Mucosa of descending colon (tissue), 3 donors: ENCODE data around the gene SLC27A1. TPM values are rescaled to one million over a fixed set of nuclear protein-coding genes. Genes with fewer than 3 reads are reported as not detected.
"Not testable (repeated sequence)": the region's sequence is repeated elsewhere in the genome, so short reads cannot be mapped to it uniquely, and the experiment has no call there.

Experiments used
- ATAC-seq: fragments of 200-7000 bp; cut with Tn5 transposase; one replicate; pipeline ENCODE4 v1.9.1; 2020; ENCODE audit warnings: mild to moderate bottlenecking, moderate library complexity
- DNase-seq, 3 donors: peaks; one replicate each; pipeline ENCODE4 v3.0.0-alpha.2; 2020
- H3K36me3 ChIP-seq: fragments of 200-600 bp; one replicate; pipeline ENCODE4 v1.8.0; 2021; ENCODE audit warnings: low read depth, mild to moderate bottlenecking
- H3K4me1 ChIP-seq: fragments of 200-600 bp; one replicate; pipeline ENCODE4 v1.8.0; 2021; ENCODE audit warnings: low read depth, mild to moderate bottlenecking
- H3K4me3 ChIP-seq: fragments of 200-600 bp; one replicate; pipeline ENCODE4 v1.8.0; 2021; ENCODE audit warnings: mild to moderate bottlenecking
- H3K9me3 ChIP-seq: fragments of 200-600 bp; one replicate; pipeline ENCODE4 v1.8.0; 2021; ENCODE audit warnings: mild to moderate bottlenecking
- intact Hi-C, 2 donors: fragments of 100-400 bp; cut with DNase I in 1 of 2; cut with micrococcal nuclease in 1 of 2; formaldehyde crosslinking; loops; one replicate each; pipeline versions ENCODE4 v1.11.0 to v1.11.1; 2022; cut with DNase I, micrococcal nuclease
- total RNA-seq, 3 donors: library from RNA; stranded (reverse); fragmentation: NEBNext Ultra II Directional in 2 of 3; extraction: Animal tissue kit (Norgen Biotek cat#: 25700) in 2 of 3; gene quantifications; one replicate each; pipeline versions ENCODE4 v1.2.1 to v1.2.4, GENCODE V29; 2021 to 2023
- TF ChIP-seq, protein P1 (sequence below): fragments of 200-600 bp; IDR thresholded peaks from one replicate; pipeline ENCODE4 v1.8.0; 2022; ENCODE audit warnings: antibody characterized with exemption, mild to moderate bottlenecking
- donor health status: DM: no; HTN: no; CAD: no; lungs with moderate emphysema.
- donor health status: DM: no; HTN: no; CAD: no.
- donor health status: DM: no; HTN: yes; CAD: no.

The SLC27A1 gene
- total RNA-seq, 3 donors from 2014 or later: 5.7 to 17.2 (median 6.2) TPM

DNA sequence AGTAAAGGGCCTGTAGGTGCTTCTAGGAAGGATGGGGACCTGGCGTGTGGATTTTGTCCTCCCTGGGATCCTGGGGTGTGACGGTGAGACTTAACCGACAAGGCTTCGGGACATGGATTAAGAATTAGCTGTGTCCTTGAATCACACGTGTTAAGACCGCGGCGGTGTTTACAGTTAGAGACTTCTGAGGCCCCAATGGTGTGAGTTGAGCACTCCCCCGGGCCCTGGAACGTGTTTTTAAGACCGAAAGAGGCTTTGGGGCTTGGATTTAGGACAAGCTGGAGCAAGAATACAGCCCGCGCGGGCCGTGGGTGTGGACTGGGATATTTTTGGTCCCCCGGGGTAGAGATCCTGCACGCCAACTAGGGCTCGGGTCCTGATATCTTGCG is 1.2 kb upstream of the SLC27A1 start:
- no peaks in the 10 kb centered on the region for H3K4me1 ChIP-seq
- intact Hi-C loops: loop anchor here in 1 of 2 donors (10.0 kb wide), 1 partner anchor 74 kb away; the partner anchor contains the start of gene CCDC194
- H3K9me3 ChIP-seq: no peaks in the 10 kb centered on the region

DNA sequence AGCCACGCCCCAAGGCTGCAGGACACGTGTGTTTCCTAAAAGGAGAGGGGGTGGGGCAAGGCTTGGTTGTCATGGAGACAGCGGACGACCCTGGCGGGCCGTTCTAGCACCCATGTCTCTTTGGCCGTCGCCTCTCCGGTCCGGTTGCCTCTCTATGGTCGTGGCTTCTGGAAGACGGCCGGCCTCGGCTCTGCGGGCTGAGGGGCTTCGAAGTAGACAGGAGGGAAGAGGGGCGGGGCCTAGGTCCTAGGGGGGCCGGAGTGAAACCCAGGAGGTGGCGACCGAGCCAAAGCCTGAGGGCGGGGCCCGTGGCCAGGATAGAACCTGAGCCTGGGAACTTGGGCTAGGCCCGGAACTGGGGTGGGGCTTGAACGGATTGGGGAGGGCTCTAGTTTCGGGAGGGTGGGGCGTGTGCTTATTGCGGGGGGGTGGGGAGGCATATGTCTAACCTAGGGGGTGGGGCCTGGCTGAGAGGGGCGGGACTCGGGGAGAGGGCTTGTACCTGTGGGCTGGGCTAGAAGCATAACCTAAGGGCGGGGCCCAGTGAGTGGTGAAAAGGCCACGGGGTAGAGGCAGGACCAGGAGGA is 750 bp upstream of the SLC27A1 start:
- Histone ChIP-seq H3K4me3 (peak overlapping the region; percentile 38), H3K36me3 (no peaks in the 10 kb centered on the region), H3K4me1 (no peaks in the 10 kb centered on the region), H3K9me3 (no peaks in the 10 kb centered on the region)
- TF ChIP-seq, protein P1, sequence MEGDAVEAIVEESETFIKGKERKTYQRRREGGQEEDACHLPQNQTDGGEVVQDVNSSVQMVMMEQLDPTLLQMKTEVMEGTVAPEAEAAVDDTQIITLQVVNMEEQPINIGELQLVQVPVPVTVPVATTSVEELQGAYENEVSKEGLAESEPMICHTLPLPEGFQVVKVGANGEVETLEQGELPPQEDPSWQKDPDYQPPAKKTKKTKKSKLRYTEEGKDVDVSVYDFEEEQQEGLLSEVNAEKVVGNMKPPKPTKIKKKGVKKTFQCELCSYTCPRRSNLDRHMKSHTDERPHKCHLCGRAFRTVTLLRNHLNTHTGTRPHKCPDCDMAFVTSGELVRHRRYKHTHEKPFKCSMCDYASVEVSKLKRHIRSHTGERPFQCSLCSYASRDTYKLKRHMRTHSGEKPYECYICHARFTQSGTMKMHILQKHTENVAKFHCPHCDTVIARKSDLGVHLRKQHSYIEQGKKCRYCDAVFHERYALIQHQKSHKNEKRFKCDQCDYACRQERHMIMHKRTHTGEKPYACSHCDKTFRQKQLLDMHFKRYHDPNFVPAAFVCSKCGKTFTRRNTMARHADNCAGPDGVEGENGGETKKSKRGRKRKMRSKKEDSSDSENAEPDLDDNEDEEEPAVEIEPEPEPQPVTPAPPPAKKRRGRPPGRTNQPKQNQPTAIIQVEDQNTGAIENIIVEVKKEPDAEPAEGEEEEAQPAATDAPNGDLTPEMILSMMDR: no peak
- intact Hi-C loops: loop anchor here in 1 of 2 donors (10.0 kb wide), 1 partner anchor 75 kb away; the partner anchor contains the start of gene CCDC194
- ATAC-seq (peak; percentile 89), DNase-seq (peak; percentile 97 to 99 (median 99))

More for the DNA sequence above, 1.2 kb upstream of the SLC27A1 start:
- no peak overlapping the region for H3K4me3 ChIP-seq
- ATAC-seq (no peak), DNase-seq (no peak)
- TF ChIP-seq, protein P1: no peak
- no peaks in the 10 kb centered on the region for H3K36me3 ChIP-seq

DNA sequence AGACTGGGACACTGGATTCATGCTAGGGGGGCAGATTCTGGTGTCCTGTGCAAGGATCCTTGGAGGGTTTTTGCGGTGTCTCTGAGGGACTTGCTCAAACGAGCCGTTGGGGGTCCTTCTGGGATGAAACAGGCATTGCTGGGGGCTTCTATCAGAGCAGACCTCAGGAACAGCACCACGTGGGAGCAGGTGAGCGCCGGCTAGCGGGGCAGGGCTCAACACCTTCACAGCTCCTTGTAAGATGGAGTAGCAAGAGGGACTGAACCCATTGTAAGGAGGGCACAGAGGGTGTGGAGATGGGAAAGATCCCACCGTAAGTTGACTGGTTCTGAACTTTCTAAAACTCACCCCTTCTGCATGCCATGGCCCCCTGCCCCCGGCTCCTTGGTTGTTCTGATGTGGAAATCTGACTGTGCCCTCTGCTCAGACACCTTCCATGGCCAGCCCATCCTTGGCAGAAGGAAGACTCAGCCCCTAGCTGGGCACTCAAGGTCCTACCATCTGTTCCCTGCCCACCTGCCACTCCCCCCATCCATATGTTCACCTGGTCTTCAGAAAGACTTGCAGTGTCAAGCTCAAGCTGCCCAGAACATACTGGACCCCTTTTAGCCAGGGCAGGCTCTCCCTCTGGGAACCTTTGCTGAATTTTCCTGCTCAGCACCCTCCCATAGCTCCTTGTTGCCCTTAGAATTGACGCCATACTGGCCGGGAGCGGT is 1.2 kb downstream of the SLC27A1 start:
- Histone ChIP-seq H3K9me3 (no peaks in the 10 kb centered on the region), H3K4me1 (no peaks in the 10 kb centered on the region), H3K36me3 (no peaks in the 10 kb centered on the region), H3K4me3 (no peak overlapping the region)
- intact Hi-C loops: no loop called here
- DNase-seq: peak in 1 of 3 donors; percentile 39
- TF ChIP-seq, protein P1: no peak
- no peak for ATAC-seq

DNA sequence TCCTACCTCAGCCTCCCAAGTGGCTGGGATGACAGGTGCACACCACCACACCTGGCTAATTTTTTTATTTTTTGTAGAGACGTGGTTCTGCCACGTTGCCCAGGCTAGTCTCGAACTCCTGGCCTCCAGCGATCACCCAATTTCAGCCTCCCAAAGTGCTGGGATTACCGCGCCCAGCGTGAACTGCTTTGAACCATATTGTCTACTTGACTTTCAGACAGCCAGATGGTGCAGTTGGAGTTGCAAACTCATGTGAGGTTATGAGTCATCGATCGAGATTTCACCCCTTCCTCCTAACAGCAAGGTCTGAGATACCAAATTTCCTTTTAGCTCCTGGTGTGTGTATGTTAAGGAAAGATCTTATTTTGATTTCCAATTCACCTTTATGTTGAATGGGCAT is 2.7 kb downstream of the SLC27A1 start:
- Histone ChIP-seq H3K4me1 (no peaks in the 10 kb centered on the region), H3K36me3 (no peaks in the 10 kb centered on the region), H3K9me3 (no peaks in the 10 kb centered on the region), H3K4me3 (no peak overlapping the region)
- no peak for DNase-seq
- ATAC-seq: no peak
- TF ChIP-seq, protein P1: no peak
- intact Hi-C loops: no loop called here

DNA sequence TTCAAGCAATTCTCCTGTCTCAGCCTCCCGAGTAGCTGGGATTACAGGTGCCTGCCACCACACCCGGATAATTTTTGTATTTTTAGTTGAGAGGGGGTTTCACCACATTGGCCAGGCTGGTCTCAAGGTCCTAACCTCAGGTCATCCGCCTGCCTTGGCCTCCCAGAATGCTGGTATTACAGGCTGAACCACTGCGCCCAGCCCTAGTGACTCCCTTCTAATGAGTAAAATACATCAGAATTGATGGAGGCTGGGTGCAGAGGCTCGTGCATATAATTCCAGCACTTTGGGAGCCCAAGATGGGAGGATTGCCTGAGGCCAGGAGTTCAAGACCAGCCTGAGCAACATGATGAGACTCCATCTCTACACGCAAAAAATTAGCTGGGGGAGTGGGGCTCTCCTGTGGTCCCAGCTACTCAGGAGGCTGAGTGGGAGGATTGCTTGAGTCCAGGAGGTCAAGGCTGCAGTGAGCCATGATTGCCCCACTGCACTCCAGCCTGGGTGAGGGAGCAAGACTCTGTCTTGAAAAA is 4.8 kb downstream of the SLC27A1 start:
- intact Hi-C loops, H3K4me3 ChIP-seq, H3K9me3 ChIP-seq, H3K4me1 ChIP-seq, DNase-seq, H3K36me3 ChIP-seq, ATAC-seq: not testable (repeated sequence)

DNA sequence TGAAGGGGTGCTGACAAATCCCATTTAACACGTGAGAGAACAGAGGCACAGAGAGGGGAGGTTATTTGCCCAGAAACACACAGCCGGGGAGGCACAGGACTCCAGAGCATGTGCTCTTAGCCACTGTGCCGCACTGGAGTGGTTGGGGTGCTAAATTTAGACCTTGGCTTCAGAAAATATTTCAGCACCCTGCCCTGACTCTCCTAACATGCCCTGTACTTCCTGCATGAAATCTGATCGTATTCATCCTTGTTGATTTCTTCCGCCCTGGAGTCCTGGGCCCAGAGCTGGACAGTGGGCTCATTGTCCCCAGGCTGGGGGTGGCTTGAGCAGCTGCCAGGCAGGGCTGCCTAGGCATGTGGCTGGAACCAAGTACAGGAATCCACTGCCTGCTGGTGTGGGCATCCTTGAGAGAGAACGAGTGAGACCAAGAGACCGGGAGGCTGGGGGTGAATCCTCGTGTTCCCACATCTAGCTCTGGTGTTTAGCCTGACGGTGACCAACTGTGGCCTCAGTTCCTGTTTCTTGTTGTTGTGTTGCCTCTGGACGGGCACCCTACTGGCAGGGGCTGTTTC is 5.3 kb downstream of the SLC27A1 start:
- H3K36me3 ChIP-seq: no peaks in the 10 kb centered on the region
- H3K4me3 ChIP-seq: no peak overlapping the region
- H3K9me3 ChIP-seq: no peaks in the 10 kb centered on the region
- no peaks in the 10 kb centered on the region for H3K4me1 ChIP-seq
- TF ChIP-seq, protein P1: no peak
- intact Hi-C loops: no loop called here
- peak; percentile 48 for ATAC-seq
- DNase-seq: no peak
